ES-I3 (cell line): Measurements from ENCODE around the gene CPNE1.
A peak's percentile ranks its signal among the peaks of the same experiment; 100 is the strongest.
"Not testable (repeated sequence)": the region's sequence is repeated elsewhere in the genome, so short reads cannot be mapped to it uniquely, and the experiment has no call there.

Source experiments
- H3K36me3 ChIP-seq: 2 replicates; pipeline ENCODE4 v1.6.1; 2013; ENCODE audit warnings: mild to moderate bottlenecking, low read length, control low read depth, moderate library complexity; ENCODE audit not compliant: insufficient read depth
- H3K4me1 ChIP-seq: 2 replicates; pipeline ENCODE4 v1.6.1; 2013; ENCODE audit warnings: mild to moderate bottlenecking, control low read depth, low read length; ENCODE audit not compliant: insufficient read depth
- H3K9ac ChIP-seq: 2 replicates; pipeline ENCODE4 v1.6.1; 2013; ENCODE audit warnings: low read depth, mild to moderate bottlenecking, low read length, moderate library complexity
- H3K9me3 ChIP-seq: 2 replicates; pipeline ENCODE4 v1.6.1; 2013; ENCODE audit warnings: mild to moderate bottlenecking, low read length, moderate library complexity; ENCODE audit not compliant: control insufficient read depth, insufficient read depth

The CPNE1 gene

GRCh38 chr20:35702051-35702823, 37.5 kb upstream of the CPNE1 start:
- Histone ChIP-seq H3K4me1 (peaks cover 6% of the 10 kb centered on the region), H3K9ac (no peak overlapping the region), H3K36me3 (peaks cover 21% of the 10 kb centered on the region), H3K9me3 (no peaks in the 10 kb centered on the region)

DNA sequence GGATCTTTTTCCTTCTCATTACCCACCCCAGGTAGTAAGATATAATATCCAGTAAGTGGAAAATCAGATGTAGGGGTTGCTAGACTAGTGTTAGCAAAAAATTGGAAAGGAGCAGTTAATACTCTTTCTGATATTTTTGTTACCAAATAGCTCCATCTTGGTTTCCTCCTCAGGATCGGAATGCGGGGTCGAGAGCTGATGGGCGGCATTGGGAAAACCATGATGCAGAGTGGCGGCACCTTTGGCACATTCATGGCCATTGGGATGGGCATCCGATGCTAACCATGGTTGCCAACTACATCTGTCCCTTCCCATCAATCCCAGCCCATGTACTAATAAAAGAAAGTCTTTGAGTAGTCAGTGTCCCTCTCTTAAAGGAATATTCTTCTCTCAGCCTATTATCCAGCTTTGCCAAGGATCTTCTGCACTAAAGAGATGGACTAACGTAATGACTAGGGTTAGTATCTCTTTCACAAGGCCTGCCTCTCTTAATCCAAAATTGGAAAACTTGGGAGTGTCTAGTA, 36.0 kb upstream of the CPNE1 start:
- H3K4me1 ChIP-seq: peaks cover 6% of the 10 kb centered on the region

DNA sequence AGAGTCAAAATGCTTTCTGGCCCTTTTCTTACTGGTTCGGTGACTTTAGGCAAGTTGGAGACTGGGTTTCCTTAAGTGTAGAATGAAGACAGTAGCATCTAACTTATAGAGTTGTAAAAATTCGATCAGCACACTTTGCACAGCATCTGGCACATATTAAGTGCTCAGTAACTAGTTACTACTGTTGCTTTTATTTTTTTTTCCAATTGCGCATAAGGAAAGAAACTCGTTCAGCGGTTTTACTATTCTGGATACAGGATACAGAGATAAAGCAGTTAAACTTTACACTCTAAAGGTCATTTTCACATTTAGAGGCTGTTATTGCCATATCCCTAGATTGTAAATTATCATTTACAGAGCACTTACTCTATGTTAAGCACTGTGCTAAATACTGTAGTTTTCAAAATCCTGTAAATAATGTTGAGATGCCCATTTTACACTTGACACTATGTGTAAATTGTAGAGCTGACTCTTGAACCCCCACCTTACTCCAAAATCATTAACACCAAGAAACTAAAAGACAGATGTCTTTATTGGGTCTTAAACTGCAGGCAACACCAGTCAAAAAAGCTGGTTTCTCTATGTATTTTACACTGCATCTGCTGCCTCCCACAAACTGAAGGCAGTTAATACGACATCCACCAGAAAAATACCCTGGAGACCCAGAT, 35.4 kb upstream of the CPNE1 start:
- peaks cover 12% of the 10 kb centered on the region for H3K36me3 ChIP-seq
- H3K9ac ChIP-seq: peak overlapping the region; percentile 100
- H3K9me3 ChIP-seq: no peaks in the 10 kb centered on the region
- H3K4me1 ChIP-seq: peaks cover 6% of the 10 kb centered on the region

More for the DNA sequence above, 36.0 kb upstream of the CPNE1 start:
- Histone ChIP-seq H3K36me3 (peaks cover 12% of the 10 kb centered on the region), H3K9me3 (no peaks in the 10 kb centered on the region), H3K9ac (0 out of 2 replicates have a peak overlapping the region, but pooled peaks have one; percentile 100)

GRCh38 chr20:35699127-35699956, 34.6 kb upstream of the CPNE1 start, which contains the start of the genes NFS1 and ROMO1:
Gene NFS1, minus strand, starts transcription at chr20:35699352. Its CDS starts 64 bp downstream, at chr20:35699288.
Gene ROMO1, plus strand, starts transcription at chr20:35699405. Its CDS starts 228 bp downstream, at chr20:35699633.
- H3K36me3 ChIP-seq: peaks cover 6% of the 10 kb centered on the region
- H3K4me1 ChIP-seq: peaks cover 6% of the 10 kb centered on the region
- no peaks in the 10 kb centered on the region for H3K9me3 ChIP-seq
- peak within 1 kb of the TSS; percentile 100 for H3K9ac ChIP-seq

DNA sequence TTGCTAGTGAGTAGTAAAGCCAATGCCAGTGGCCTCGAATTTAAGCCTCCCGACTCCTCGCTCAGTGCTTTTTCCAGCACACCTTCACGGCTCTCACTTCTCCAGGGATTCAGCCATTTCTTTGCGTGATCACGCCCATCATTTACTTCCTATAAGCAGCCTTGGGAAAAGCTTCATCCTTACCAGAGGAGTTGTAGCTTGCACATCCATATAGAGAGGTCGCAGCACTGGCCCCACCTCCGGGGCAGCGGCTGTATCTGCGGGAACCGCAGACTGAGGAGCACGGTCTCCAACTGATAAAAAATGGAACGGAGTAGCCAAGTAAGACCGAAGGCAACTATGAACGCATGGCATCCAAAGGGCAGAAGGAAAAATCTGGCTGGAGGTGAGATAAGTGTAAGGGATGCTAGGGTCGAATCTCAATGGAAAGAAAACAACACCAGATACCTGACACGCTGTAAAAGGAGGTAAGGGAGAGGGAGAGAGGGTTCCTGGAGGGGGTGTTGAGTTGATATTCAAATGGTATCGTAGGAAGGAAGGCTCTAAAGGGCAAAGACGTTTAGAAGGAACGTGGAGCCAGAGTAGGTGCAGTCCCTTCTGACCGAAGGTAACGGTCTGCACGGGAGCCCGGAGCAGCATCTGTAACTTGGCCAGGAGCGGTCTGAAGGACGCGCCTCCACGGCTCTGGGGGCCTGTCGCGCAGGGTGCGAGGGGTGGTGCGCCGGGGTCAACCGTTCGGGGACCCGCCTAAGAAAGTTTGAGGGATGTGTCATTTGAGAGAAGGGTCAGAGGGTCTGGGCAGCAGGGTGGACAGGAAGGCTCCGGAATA, 33.8 kb upstream of the CPNE1 start:
- H3K4me1 ChIP-seq: peaks cover 6% of the 10 kb centered on the region
- peak overlapping the region; percentile 100 for H3K9ac ChIP-seq
- no peaks in the 10 kb centered on the region for H3K9me3 ChIP-seq
- peaks cover 4% of the 10 kb centered on the region; the same call in 1 of the 2 replicates for H3K36me3 ChIP-seq

DNA sequence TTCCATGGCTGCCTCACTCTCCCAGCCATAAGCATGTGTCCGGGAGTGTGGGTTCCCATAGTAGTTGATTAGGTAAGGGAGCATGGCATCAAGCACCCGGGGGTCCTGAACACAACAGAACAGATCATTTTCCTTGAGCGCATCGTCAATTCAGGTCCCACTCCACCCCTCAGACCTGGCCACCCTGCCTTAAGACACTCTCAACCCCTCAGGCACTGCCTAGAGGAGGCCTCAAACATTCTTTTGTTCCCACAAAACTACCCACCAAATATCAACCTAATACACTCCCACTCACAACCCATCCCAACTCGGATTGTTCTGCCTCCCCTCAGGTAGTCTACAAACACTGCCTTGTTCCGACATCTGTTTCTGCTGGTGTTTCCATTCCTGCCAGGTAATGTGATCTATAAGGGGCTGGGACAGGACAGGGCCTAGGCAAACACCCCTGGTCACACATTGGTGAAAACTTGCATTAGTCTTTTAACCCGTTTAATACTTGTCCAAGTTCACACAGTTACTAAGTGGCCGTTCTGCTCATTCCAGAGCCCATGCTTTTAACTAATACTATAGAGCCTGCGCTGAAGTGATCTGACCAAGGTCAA, 33.1 kb upstream of the CPNE1 start:
- Histone ChIP-seq H3K36me3 (peaks cover 2% of the 10 kb centered on the region; the same call in 1 of the 2 replicates), H3K4me1 (peaks cover 6% of the 10 kb centered on the region), H3K9ac (peak overlapping the region; percentile 100), H3K9me3 (no peaks in the 10 kb centered on the region)

DNA sequence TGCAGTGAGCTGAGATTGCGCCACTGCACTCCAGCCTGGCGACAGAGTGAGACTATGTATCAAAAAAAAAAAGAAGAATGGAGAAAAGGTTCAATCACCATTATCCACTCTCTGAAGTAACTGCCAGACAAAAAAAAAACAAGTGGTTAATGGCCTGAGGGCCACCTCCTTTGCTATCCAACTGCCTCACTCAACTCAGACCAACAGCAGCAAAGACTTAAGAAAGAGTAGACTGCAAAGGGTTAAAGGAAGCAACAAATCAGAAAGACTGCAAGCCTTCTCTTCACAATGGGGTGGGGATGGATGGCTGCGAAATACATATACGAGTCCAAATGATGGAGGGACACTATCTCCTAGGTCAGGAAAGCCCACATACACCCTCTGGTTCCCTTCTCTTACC, 31.3 kb upstream of the CPNE1 start:
- Histone ChIP-seq H3K9ac (no peak overlapping the region), H3K9me3 (no peaks in the 10 kb centered on the region), H3K4me1 (peaks cover 6% of the 10 kb centered on the region), H3K36me3 (no peaks in the 10 kb centered on the region; the same call in 1 of the 2 replicates)

DNA sequence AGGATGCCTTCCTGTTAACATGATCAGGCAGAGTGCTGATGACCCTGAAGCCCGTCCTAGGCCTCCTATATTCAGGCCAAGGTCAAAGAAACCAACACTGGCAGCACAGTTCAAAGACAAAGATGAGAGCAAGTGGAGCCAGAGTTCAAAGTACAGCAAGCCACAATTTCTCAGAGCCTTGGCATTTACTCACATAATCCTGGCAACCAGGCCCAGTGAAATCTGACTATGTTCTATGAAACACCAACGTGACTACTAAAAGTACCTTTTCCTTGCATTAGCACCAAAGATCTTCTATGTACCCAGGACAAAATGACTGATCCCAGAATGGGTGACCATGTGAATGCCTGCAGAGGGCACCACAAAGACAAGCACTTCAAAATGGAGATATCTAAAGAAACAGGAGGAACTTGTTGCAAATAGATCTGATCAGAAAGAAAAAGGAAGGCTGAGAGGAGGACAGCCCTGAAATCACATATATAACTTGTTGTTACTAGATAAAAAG, 30.6 kb upstream of the CPNE1 start:
- Histone ChIP-seq H3K36me3 (no peaks in the 10 kb centered on the region; the same call in 1 of the 2 replicates), H3K4me1 (peaks cover 6% of the 10 kb centered on the region; the same call in 1 of the 2 replicates), H3K9ac (no peak overlapping the region), H3K9me3 (no peaks in the 10 kb centered on the region)

DNA sequence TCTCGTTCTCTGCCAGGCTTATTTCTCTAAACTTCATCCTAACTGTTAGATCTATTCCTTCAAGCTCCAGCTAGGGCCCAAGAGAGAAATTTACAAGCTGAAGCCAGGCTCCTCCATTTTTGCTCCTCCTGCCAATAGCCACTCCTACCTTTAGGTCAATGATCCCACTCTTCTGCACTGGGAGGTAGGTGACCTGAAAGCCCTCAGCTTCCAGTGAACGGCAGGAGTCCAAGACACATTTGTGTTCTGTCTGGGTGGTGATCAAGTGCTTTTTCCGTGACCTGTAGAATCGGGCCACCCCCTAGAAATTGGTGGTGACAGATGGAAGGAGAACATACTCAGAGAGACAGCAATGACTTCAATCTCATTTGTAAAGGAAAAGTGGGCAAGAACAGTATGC, 25.6 kb upstream of the CPNE1 start:
- no peaks in the 10 kb centered on the region; the same call in 1 of the 2 replicates for H3K36me3 ChIP-seq
- H3K9ac ChIP-seq: no peak overlapping the region
- H3K4me1 ChIP-seq: no peaks in the 10 kb centered on the region
- H3K9me3 ChIP-seq: no peaks in the 10 kb centered on the region

GRCh38 chr20:35686872-35687271, 22.2 kb upstream of the CPNE1 start:
- H3K9ac ChIP-seq, H3K36me3 ChIP-seq, H3K4me1 ChIP-seq, H3K9me3 ChIP-seq: not testable (repeated sequence)

DNA sequence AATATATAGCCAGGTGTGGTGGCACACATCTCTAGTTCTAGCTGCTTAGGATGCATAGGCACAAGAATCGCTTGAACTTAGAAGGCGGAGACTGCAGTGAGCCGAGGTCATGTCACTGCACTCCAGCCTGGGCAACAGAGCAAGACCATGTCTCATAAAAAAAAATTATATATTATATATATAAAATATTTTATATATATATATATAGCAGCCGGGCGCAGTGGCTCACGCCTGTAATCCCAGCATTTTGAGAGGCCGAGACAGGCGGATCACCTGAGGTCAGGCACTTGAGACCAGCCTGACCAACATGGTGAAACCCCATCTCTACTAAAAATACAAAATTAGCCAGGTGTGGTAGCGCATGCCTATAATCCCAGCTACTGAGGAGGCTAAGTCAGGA, 20.7 kb upstream of the CPNE1 start:
- H3K9ac ChIP-seq, H3K36me3 ChIP-seq, H3K4me1 ChIP-seq, H3K9me3 ChIP-seq: not testable (repeated sequence)

- H3K36me3 ChIP-seq: no peaks in the 10 kb centered on the region
- no peak overlapping the region for H3K9ac ChIP-seq
- H3K9me3 ChIP-seq: no peaks in the 10 kb centered on the region
- no peaks in the 10 kb centered on the region for H3K4me1 ChIP-seq
Measured at GRCh38 chr20:35681960-35682359, 17.3 kb upstream of the CPNE1 start.
